OCI-LY1 (cell line): ENCODE results near the gene ARRDC5.
"Not testable (repeated sequence)": the region's sequence is repeated elsewhere in the genome, so short reads cannot be mapped to it uniquely, and the experiment has no call there.

Source experiments
- H2AFZ ChIP-seq: fragments of 200-600 bp; sonication (generic), shearing (Covaris generic); 2 replicates; pipeline ENCODE4 v1.6.0; 2014; ENCODE audit warnings: antibody characterized with exemption, mild to moderate bottlenecking, low read length
- H3F3A ChIP-seq: fragments of 200-600 bp; sonication (generic), shearing (Covaris generic); 2 replicates; pipeline ENCODE4 v1.6.0; 2014; ENCODE audit warnings: mild to moderate bottlenecking, antibody characterized with exemption, low read length, moderate library complexity; ENCODE audit not compliant: insufficient read depth
- H3K27ac ChIP-seq: fragments of 200-600 bp; sonication (generic); 2 replicates; pipeline ENCODE4 v1.5.1; 2014; ENCODE audit warnings: low read length, mixed run types, mild to moderate bottlenecking, low read depth; ENCODE audit not compliant: poor library complexity, severe bottlenecking
- H3K27me3 ChIP-seq: fragments of 200-600 bp; sonication (generic); 2 replicates; pipeline ENCODE4 v1.6.0; 2014; ENCODE audit warnings: antibody characterized with exemption, mild to moderate bottlenecking, low read length, moderate library complexity; ENCODE audit not compliant: insufficient read depth
- H3K36me3 ChIP-seq: fragments of 200-600 bp; sonication (generic); 2 replicates; pipeline ENCODE4 v1.6.1; 2014; ENCODE audit warnings: mild to moderate bottlenecking, antibody characterized with exemption, low read length, moderate library complexity, mixed read lengths; ENCODE audit not compliant: insufficient read depth
- H3K4me1 ChIP-seq: fragments of 200-600 bp; sonication (generic); 2 replicates; pipeline ENCODE4 v1.5.1; 2014; ENCODE audit warnings: mild to moderate bottlenecking, low read length, moderate library complexity; ENCODE audit not compliant: insufficient read depth, severe bottlenecking
- H3K4me2 ChIP-seq: fragments of 200-600 bp; sonication (generic), shearing (Covaris generic); 2 replicates; pipeline ENCODE4 v1.6.1; 2014; ENCODE audit warnings: low read length
- H3K4me3 ChIP-seq: fragments of 200-600 bp; sonication (generic); 2 replicates; pipeline ENCODE4 v1.5.1; 2014; ENCODE audit warnings: low read length, low read depth, mild to moderate bottlenecking, mixed read lengths; ENCODE audit not compliant: poor library complexity, severe bottlenecking
- H3K79me2 ChIP-seq: fragments of 200-600 bp; shearing (Covaris generic); 2 replicates; pipeline ENCODE4 v1.6.1; 2016; ENCODE audit warnings: mixed run types, low read length, mixed read lengths; ENCODE audit not compliant: insufficient read depth
- H3K9ac ChIP-seq: fragments of 200-600 bp; sonication (generic), shearing (Covaris generic); 2 replicates; pipeline ENCODE4 v1.6.1; 2014; ENCODE audit warnings: mild to moderate bottlenecking, low read length, mixed read lengths
- H3K9me2 ChIP-seq: fragments of 200-600 bp; sonication (generic), shearing (Covaris generic); 2 replicates; pipeline ENCODE4 v1.6.1; 2014; ENCODE audit warnings: low read depth, mild to moderate bottlenecking, low read length, mixed read lengths
- H3K9me3 ChIP-seq: fragments of 200-600 bp; shearing (Covaris generic); 2 replicates; pipeline ENCODE4 v1.6.1; 2014; ENCODE audit warnings: low read length, mixed read lengths
- H4K20me1 ChIP-seq: fragments of 200-600 bp; sonication (generic), shearing (Covaris generic); 2 replicates; pipeline ENCODE4 v1.6.0; 2016; ENCODE audit warnings: mild to moderate bottlenecking, low read length; ENCODE audit not compliant: insufficient read depth
- CTCF ChIP-seq: fragments of 200-600 bp; sonication (generic), shearing (Covaris generic); IDR thresholded peaks from 2 replicates; pipeline ENCODE4 v1.5.1; 2017; ENCODE audit warnings: mild to moderate bottlenecking, antibody characterized with exemption, low read length, moderate library complexity, mixed read lengths
- EZH2 ChIP-seq: fragments of 200-600 bp; sonication (generic), shearing (Covaris generic); IDR thresholded peaks from 2 replicates; pipeline ENCODE4 v1.8.0; 2017; ENCODE audit warnings: borderline replicate concordance, mixed run types, mild to moderate bottlenecking, antibody characterized with exemption, low read length, moderate library complexity, mixed read lengths

The ARRDC5 gene

GRCh38 chr19:4902796-4903195 is at the start of gene ARRDC5:
TSS of gene ARRDC5 (minus strand) at chr19:4902896. CDS start at chr19:4902825, 71 bp downstream.
- H3K9ac ChIP-seq, result no peak within 1 kb of the TSS
- no peak within 1 kb of the TSS for H3K4me2 ChIP-seq
- H3K27ac ChIP-seq, result no peak within 1 kb of the TSS
- H3K79me2 ChIP-seq, result no peaks in the 10 kb centered on the region
- H3K4me3 ChIP-seq, result no peak within 1 kb of the TSS
- H3K9me3 ChIP-seq, result no peaks in the 10 kb centered on the region
- H4K20me1 ChIP-seq, result no peaks in the 10 kb centered on the region
- TF ChIP-seq CTCF (no peak), EZH2 (no peak)
- no peaks in the 10 kb centered on the region for H3K27me3 ChIP-seq
- H3K4me1 ChIP-seq, result peaks cover 16% of the 10 kb centered on the region
- no peaks in the 10 kb centered on the region for H3K9me2 ChIP-seq
- no peaks in the 10 kb centered on the region for H3K36me3 ChIP-seq
- H3F3A ChIP-seq, result no peaks in the 10 kb centered on the region
- H2AFZ ChIP-seq, result no peak within 1 kb of the TSS

GRCh38 chr19:4951656-4952055 is 49.0 kb upstream of the ARRDC5 start:
- Histone ChIP-seq H3K4me1 (no peaks in the 10 kb centered on the region), H2AFZ (no peak overlapping the region), H3K27me3 (no peaks in the 10 kb centered on the region), H3K9me3 (no peaks in the 10 kb centered on the region), H3K79me2 (no peaks in the 10 kb centered on the region), H4K20me1 (no peaks in the 10 kb centered on the region), H3K36me3 (peaks cover 92% of the 10 kb centered on the region), H3K9me2 (no peaks in the 10 kb centered on the region), H3K27ac (no peak overlapping the region), H3K4me2 (no peak overlapping the region), H3K9ac (no peak overlapping the region), H3F3A (no peaks in the 10 kb centered on the region), H3K4me3 (no peak overlapping the region)
- TF ChIP-seq CTCF (no peak), EZH2 (no peak)

- not testable (repeated sequence) for H3K4me2 ChIP-seq, H3K4me1 ChIP-seq, H3K79me2 ChIP-seq, H3K4me3 ChIP-seq, H3F3A ChIP-seq, H4K20me1 ChIP-seq, H3K9me3 ChIP-seq, H3K9me2 ChIP-seq, H3K27ac ChIP-seq, H3K27me3 ChIP-seq, H3K9ac ChIP-seq, H2AFZ ChIP-seq
- peaks cover 93% of the 10 kb centered on the region for H3K36me3 ChIP-seq
Measured at GRCh38 chr19:4950650-4951049, 48.0 kb upstream of the ARRDC5 start.

GRCh38 chr19:4941638-4942169 is 39.0 kb upstream of the ARRDC5 start:
- peaks cover 15% of the 10 kb centered on the region for H3K4me1 ChIP-seq

More at GRCh38 chr19:4941638-4942169, 39.0 kb upstream of the ARRDC5 start:
- H3K9me3 ChIP-seq, H2AFZ ChIP-seq, H3F3A ChIP-seq, H3K4me2 ChIP-seq, H3K79me2 ChIP-seq, H3K9ac ChIP-seq, H3K4me3 ChIP-seq, H3K9me2 ChIP-seq, H4K20me1 ChIP-seq, H3K27ac ChIP-seq, H3K27me3 ChIP-seq: not testable (repeated sequence)
- H3K36me3 ChIP-seq, result peaks cover 91% of the 10 kb centered on the region
